Hippocampal formation (tissue), 2 donors: ENCODE measurements around the gene MAGEC3.

Experiments used
- DNase-seq, 2 donors: peaks; one replicate each; lab custom pipeline; 2025; lab: John Stamatoyannopoulos, UW

MAGEC3 gene

DNA sequence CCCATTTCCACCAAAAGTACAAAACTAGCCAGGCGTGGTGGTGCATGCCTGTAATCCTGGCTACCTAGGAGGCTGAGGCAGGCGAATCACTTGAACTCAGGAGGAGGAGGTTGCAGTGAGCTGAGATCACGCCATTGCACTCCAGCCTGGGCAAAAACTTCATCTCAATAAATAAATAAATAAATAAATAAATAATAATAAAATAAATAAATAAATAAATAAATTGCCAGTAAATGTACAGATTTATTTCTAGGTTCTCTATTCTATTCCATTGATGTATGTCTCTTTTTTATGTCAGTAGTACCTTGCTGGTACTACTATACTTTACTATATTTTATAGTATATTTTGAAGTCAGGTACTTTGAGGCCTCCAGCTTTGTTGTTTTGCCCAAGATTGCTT lies 109.2 kb downstream of the MAGEC3 start:
- DNase-seq: no peak
